CD4-positive, alpha-beta T cell treated with Interleukin-1 beta for 1 hour (primary cell): ENCODE results near the gene DNAJB11.
"Not testable (repeated sequence)": the region's sequence is repeated elsewhere in the genome, so short reads cannot be mapped to it uniquely, and the experiment has no call there.

Experiments
- DNase-seq, 2 donors: peaks; one replicate each; pipeline ENCODE4 v3.0.0-alpha.2; 2020 to 2022

DNAJB11 gene

GRCh38 chr3:186570096-186570940, at the start of gene DNAJB11:
Gene DNAJB11, plus strand, starts transcription at chr3:186570720. Its CDS starts 178 bp downstream, at chr3:186570898.
- DNase-seq, result peak; percentile 99

- DNase-seq, result no peak
These were observed 49.3 kb upstream of the DNAJB11 start for GRCh38 chr3:186520957-186521842.

GRCh38 chr3:186523022-186523421, 47.5 kb upstream of the DNAJB11 start:
- DNase-seq, result no peak

GRCh38 chr3:186523434-186523833, 47.1 kb upstream of the DNAJB11 start:
- no peak for DNase-seq

GRCh38 chr3:186524616-186525015, 45.9 kb upstream of the DNAJB11 start:
- no peak for DNase-seq

- no peak for DNase-seq
These were observed 44.9 kb upstream of the DNAJB11 start for GRCh38 chr3:186525369-186526255.

- DNase-seq, result peak in 1 of 2 donors; percentile 48
These were observed 44.3 kb upstream of the DNAJB11 start for GRCh38 chr3:186526256-186526606.

GRCh38 chr3:186529201-186529999, 41.1 kb upstream of the DNAJB11 start:
- DNase-seq, result no peak

GRCh38 chr3:186530415-186530814, 40.1 kb upstream of the DNAJB11 start:
- DNase-seq, result no peak

- DNase-seq, result not testable (repeated sequence)
These were observed 38.8 kb upstream of the DNAJB11 start for GRCh38 chr3:186531694-186532093.

- DNase-seq, result peak in 1 of 2 donors; percentile 52
These were observed 37.9 kb upstream of the DNAJB11 start for GRCh38 chr3:186532598-186533072.

- DNase-seq, result peak; percentile 56 to 67
These were observed 36.3 kb upstream of the DNAJB11 start for GRCh38 chr3:186534113-186534669.

GRCh38 chr3:186536883-186537844, 33.4 kb upstream of the DNAJB11 start:
- no peak for DNase-seq

- DNase-seq, result no peak
These were observed 31.7 kb upstream of the DNAJB11 start for GRCh38 chr3:186538779-186539178.

- peak; percentile 79 to 88 for DNase-seq
These were observed 30.2 kb upstream of the DNAJB11 start for GRCh38 chr3:186540221-186540834.

- no peak for DNase-seq
These were observed 29.7 kb upstream of the DNAJB11 start for GRCh38 chr3:186540835-186541226.

- no peak for DNase-seq
These were observed 26.2 kb upstream of the DNAJB11 start, which contains the start of gene CRYGS for GRCh38 chr3:186544281-186544680. Gene CRYGS, minus strand, starts transcription at chr3:186544380. Its CDS starts 54 bp downstream, at chr3:186544326.

GRCh38 chr3:186549497-186549896, 21.0 kb upstream of the DNAJB11 start:
- no peak for DNase-seq

GRCh38 chr3:186551387-186551786, 19.1 kb upstream of the DNAJB11 start:
- DNase-seq, result no peak
